Nephron progenitor cell (in vitro differentiated cells): ENCODE measurements around the gene ALMS1.
"Not testable (repeated sequence)": the region's sequence is repeated elsewhere in the genome, so short reads cannot be mapped to it uniquely, and the experiment has no call there.

ENCODE experiments used
- DNase-seq: peaks from one replicate; pipeline ENCODE4 v3.0.0; 2021
- H3K27ac Mint-ChIP-seq: 2 replicates; pipeline ENCODE4 v1.8.0; 2021; ENCODE audit warnings: mild to moderate bottlenecking, moderate library complexity, mixed read lengths
- H3K27me3 Mint-ChIP-seq: 2 replicates; pipeline ENCODE4 v1.8.0; 2021; ENCODE audit warnings: mild to moderate bottlenecking, low read depth, mixed read lengths; ENCODE audit not compliant: poor library complexity
- H3K36me3 Mint-ChIP-seq: 2 replicates; pipeline ENCODE4 v1.8.0; 2021; ENCODE audit warnings: low read depth, mixed read lengths
- H3K4me1 Mint-ChIP-seq: 2 replicates; pipeline ENCODE4 v1.8.0; 2021; ENCODE audit warnings: mixed read lengths
- H3K4me3 Mint-ChIP-seq: 2 replicates; pipeline ENCODE4 v1.8.0; 2021; ENCODE audit warnings: mild to moderate bottlenecking, moderate library complexity, mixed read lengths
- H3K9me3 Mint-ChIP-seq: 2 replicates; pipeline ENCODE4 v1.8.0; 2021; ENCODE audit warnings: mild to moderate bottlenecking, moderate library complexity, mixed read lengths
- CTCF ChIP-seq: fragments of 200-600 bp; sonication (generic); IDR thresholded peaks from 2 replicates; pipeline ENCODE4 v1.5.0; 2021; ENCODE audit warnings: antibody characterized with exemption

ALMS1 gene

GRCh38 chr2:73575261-73575660 lies 189.6 kb downstream of the ALMS1 start:
- no peak overlapping the region for H3K4me3 Mint-ChIP-seq
- no peaks in the 10 kb centered on the region for H3K27me3 Mint-ChIP-seq
- DNase-seq = no peak
- H3K4me1 Mint-ChIP-seq = no peaks in the 10 kb centered on the region
- peaks cover 8% of the 10 kb centered on the region for H3K9me3 Mint-ChIP-seq
- H3K27ac Mint-ChIP-seq = no peak overlapping the region
- peaks cover 41% of the 10 kb centered on the region for H3K36me3 Mint-ChIP-seq
- TF ChIP-seq CTCF = no peak

GRCh38 chr2:73582364-73582763 lies 196.7 kb downstream of the ALMS1 start:
- Mint-ChIP-seq H3K4me1 (no peaks in the 10 kb centered on the region), H3K27ac (no peak overlapping the region), H3K36me3 (peaks cover 78% of the 10 kb centered on the region), H3K4me3 (no peak overlapping the region), H3K9me3 (peaks cover 38% of the 10 kb centered on the region), H3K27me3 (peaks cover 4% of the 10 kb centered on the region)
- no peak for TF ChIP-seq CTCF
- DNase-seq = no peak

GRCh38 chr2:73588177-73588576 lies 202.5 kb downstream of the ALMS1 start:
- peaks cover 33% of the 10 kb centered on the region for H3K9me3 Mint-ChIP-seq
- DNase-seq = no peak
- H3K4me1 Mint-ChIP-seq = peaks cover 7% of the 10 kb centered on the region
- peaks cover 46% of the 10 kb centered on the region for H3K36me3 Mint-ChIP-seq
- H3K4me3 Mint-ChIP-seq = no peak overlapping the region
- peaks cover 4% of the 10 kb centered on the region for H3K27me3 Mint-ChIP-seq
- no peak for TF ChIP-seq CTCF
- peak overlapping the region; percentile 64 for H3K27ac Mint-ChIP-seq

GRCh38 chr2:73593680-73594079 lies 208.0 kb downstream of the ALMS1 start:
- Mint-ChIP-seq H3K27me3 (no peaks in the 10 kb centered on the region), H3K27ac (no peak overlapping the region), H3K36me3 (peaks cover 40% of the 10 kb centered on the region), H3K4me3 (no peak overlapping the region), H3K9me3 (peaks cover 14% of the 10 kb centered on the region), H3K4me1 (no peaks in the 10 kb centered on the region)
- DNase-seq = no peak
- TF ChIP-seq CTCF = no peak

GRCh38 chr2:73594251-73594650 lies 208.6 kb downstream of the ALMS1 start:
- Mint-ChIP-seq H3K27me3 (no peaks in the 10 kb centered on the region), H3K4me3 (no peak overlapping the region), H3K9me3 (peaks cover 14% of the 10 kb centered on the region), H3K36me3 (peaks cover 40% of the 10 kb centered on the region), H3K27ac (no peak overlapping the region), H3K4me1 (no peaks in the 10 kb centered on the region)
- DNase-seq = no peak
- no peak for TF ChIP-seq CTCF

- H3K4me3 Mint-ChIP-seq = no peak overlapping the region
- H3K4me1 Mint-ChIP-seq = no peaks in the 10 kb centered on the region
- TF ChIP-seq CTCF = no peak
- no peaks in the 10 kb centered on the region for H3K27me3 Mint-ChIP-seq
- no peak overlapping the region for H3K27ac Mint-ChIP-seq
- H3K36me3 Mint-ChIP-seq = peaks cover 32% of the 10 kb centered on the region
- DNase-seq = no peak
- H3K9me3 Mint-ChIP-seq = no peaks in the 10 kb centered on the region
These were observed 216.1 kb downstream of the ALMS1 start for GRCh38 chr2:73601780-73602179.

GRCh38 chr2:73603099-73603588 lies 217.5 kb downstream of the ALMS1 start:
- H3K4me3 Mint-ChIP-seq, H3K9me3 Mint-ChIP-seq, H3K27me3 Mint-ChIP-seq, DNase-seq, H3K27ac Mint-ChIP-seq, H3K4me1 Mint-ChIP-seq: not testable (repeated sequence)
- peaks cover 38% of the 10 kb centered on the region for H3K36me3 Mint-ChIP-seq

- H3K27ac Mint-ChIP-seq, H3K9me3 Mint-ChIP-seq, H3K4me3 Mint-ChIP-seq, H3K4me1 Mint-ChIP-seq, H3K27me3 Mint-ChIP-seq, DNase-seq: not testable (repeated sequence)
- H3K36me3 Mint-ChIP-seq = peaks cover 43% of the 10 kb centered on the region
These were observed 219.0 kb downstream of the ALMS1 start for GRCh38 chr2:73604589-73604988.
